OCI-LY1 (cell line): ENCODE measurements around the gene ZDHHC20.

Source experiments
- H2AFZ ChIP-seq: fragments of 200-600 bp; sonication (generic), shearing (Covaris generic); 2 replicates; pipeline ENCODE4 v1.6.0; 2014; ENCODE audit warnings: antibody characterized with exemption, mild to moderate bottlenecking, low read length
- H3F3A ChIP-seq: fragments of 200-600 bp; sonication (generic), shearing (Covaris generic); 2 replicates; pipeline ENCODE4 v1.6.0; 2014; ENCODE audit warnings: mild to moderate bottlenecking, antibody characterized with exemption, low read length, moderate library complexity; ENCODE audit not compliant: insufficient read depth
- H3K27ac ChIP-seq: fragments of 200-600 bp; sonication (generic); 2 replicates; pipeline ENCODE4 v1.5.1; 2014; ENCODE audit warnings: low read length, mixed run types, mild to moderate bottlenecking, low read depth; ENCODE audit not compliant: poor library complexity, severe bottlenecking
- H3K27me3 ChIP-seq: fragments of 200-600 bp; sonication (generic); 2 replicates; pipeline ENCODE4 v1.6.0; 2014; ENCODE audit warnings: antibody characterized with exemption, mild to moderate bottlenecking, low read length, moderate library complexity; ENCODE audit not compliant: insufficient read depth
- H3K36me3 ChIP-seq: fragments of 200-600 bp; sonication (generic); 2 replicates; pipeline ENCODE4 v1.6.1; 2014; ENCODE audit warnings: mild to moderate bottlenecking, antibody characterized with exemption, low read length, moderate library complexity, mixed read lengths; ENCODE audit not compliant: insufficient read depth
- H3K4me1 ChIP-seq: fragments of 200-600 bp; sonication (generic); 2 replicates; pipeline ENCODE4 v1.5.1; 2014; ENCODE audit warnings: mild to moderate bottlenecking, low read length, moderate library complexity; ENCODE audit not compliant: insufficient read depth, severe bottlenecking
- H3K4me2 ChIP-seq: fragments of 200-600 bp; sonication (generic), shearing (Covaris generic); 2 replicates; pipeline ENCODE4 v1.6.1; 2014; ENCODE audit warnings: low read length
- H3K4me3 ChIP-seq: fragments of 200-600 bp; sonication (generic); 2 replicates; pipeline ENCODE4 v1.5.1; 2014; ENCODE audit warnings: low read length, low read depth, mild to moderate bottlenecking, mixed read lengths; ENCODE audit not compliant: poor library complexity, severe bottlenecking
- H3K79me2 ChIP-seq: fragments of 200-600 bp; shearing (Covaris generic); 2 replicates; pipeline ENCODE4 v1.6.1; 2016; ENCODE audit warnings: mixed run types, low read length, mixed read lengths; ENCODE audit not compliant: insufficient read depth
- H3K9ac ChIP-seq: fragments of 200-600 bp; sonication (generic), shearing (Covaris generic); 2 replicates; pipeline ENCODE4 v1.6.1; 2014; ENCODE audit warnings: mild to moderate bottlenecking, low read length, mixed read lengths
- H3K9me2 ChIP-seq: fragments of 200-600 bp; sonication (generic), shearing (Covaris generic); 2 replicates; pipeline ENCODE4 v1.6.1; 2014; ENCODE audit warnings: low read depth, mild to moderate bottlenecking, low read length, mixed read lengths
- H3K9me3 ChIP-seq: fragments of 200-600 bp; shearing (Covaris generic); 2 replicates; pipeline ENCODE4 v1.6.1; 2014; ENCODE audit warnings: low read length, mixed read lengths
- H4K20me1 ChIP-seq: fragments of 200-600 bp; sonication (generic), shearing (Covaris generic); 2 replicates; pipeline ENCODE4 v1.6.0; 2016; ENCODE audit warnings: mild to moderate bottlenecking, low read length; ENCODE audit not compliant: insufficient read depth
- CTCF ChIP-seq: fragments of 200-600 bp; sonication (generic), shearing (Covaris generic); IDR thresholded peaks from 2 replicates; pipeline ENCODE4 v1.5.1; 2017; ENCODE audit warnings: mild to moderate bottlenecking, antibody characterized with exemption, low read length, moderate library complexity, mixed read lengths
- EZH2 ChIP-seq: fragments of 200-600 bp; sonication (generic), shearing (Covaris generic); IDR thresholded peaks from 2 replicates; pipeline ENCODE4 v1.8.0; 2017; ENCODE audit warnings: borderline replicate concordance, mixed run types, mild to moderate bottlenecking, antibody characterized with exemption, low read length, moderate library complexity, mixed read lengths

The ZDHHC20 gene

GRCh38 chr13:21338156-21338555, 120.9 kb downstream of the ZDHHC20 start:
- no peak overlapping the region for H3K27ac ChIP-seq
- no peak overlapping the region for H3K9ac ChIP-seq
- TF ChIP-seq EZH2 (no peak), CTCF (no peak)
- no peaks in the 10 kb centered on the region for H3F3A ChIP-seq
- H3K4me3 ChIP-seq = no peak overlapping the region
- no peak overlapping the region for H3K4me2 ChIP-seq
- H3K27me3 ChIP-seq = no peaks in the 10 kb centered on the region; the same call in 1 of the 2 replicates
- H3K36me3 ChIP-seq = no peaks in the 10 kb centered on the region
- no peaks in the 10 kb centered on the region for H3K9me3 ChIP-seq
- no peaks in the 10 kb centered on the region for H3K79me2 ChIP-seq
- no peaks in the 10 kb centered on the region for H3K4me1 ChIP-seq
- H2AFZ ChIP-seq = no peak overlapping the region
- no peaks in the 10 kb centered on the region for H3K9me2 ChIP-seq
- H4K20me1 ChIP-seq = no peaks in the 10 kb centered on the region

- Histone ChIP-seq H2AFZ (no peak overlapping the region), H3K9me2 (no peaks in the 10 kb centered on the region), H3F3A (no peaks in the 10 kb centered on the region), H3K36me3 (no peaks in the 10 kb centered on the region), H3K27ac (no peak overlapping the region), H3K27me3 (no peaks in the 10 kb centered on the region; the same call in 1 of the 2 replicates), H3K9ac (no peak overlapping the region), H3K4me3 (no peak overlapping the region), H4K20me1 (no peaks in the 10 kb centered on the region), H3K79me2 (no peaks in the 10 kb centered on the region), H3K4me1 (no peaks in the 10 kb centered on the region), H3K9me3 (no peaks in the 10 kb centered on the region), H3K4me2 (no peak overlapping the region)
- TF ChIP-seq EZH2 (no peak), CTCF (no peak)
Measured at GRCh38 chr13:21336609-21337349, 122.3 kb downstream of the ZDHHC20 start.

- Histone ChIP-seq H3K9me2 (no peaks in the 10 kb centered on the region), H3K27me3 (no peaks in the 10 kb centered on the region; the same call in 1 of the 2 replicates), H3F3A (no peaks in the 10 kb centered on the region), H4K20me1 (no peaks in the 10 kb centered on the region), H3K36me3 (no peaks in the 10 kb centered on the region), H3K9ac (no peak overlapping the region), H3K27ac (no peak overlapping the region), H2AFZ (no peak overlapping the region), H3K79me2 (no peaks in the 10 kb centered on the region), H3K4me2 (no peak overlapping the region), H3K4me3 (no peak overlapping the region), H3K9me3 (no peaks in the 10 kb centered on the region), H3K4me1 (no peaks in the 10 kb centered on the region)
- TF ChIP-seq EZH2 (no peak), CTCF (no peak)
Measured at GRCh38 chr13:21333186-21333585, 125.9 kb downstream of the ZDHHC20 start.
